GM12878 (cell line): ENCODE data around the gene TSPAN7. TPM values are rescaled to one million over a fixed set of nuclear protein-coding genes. Genes with fewer than 3 reads are reported as not detected.

Experiments
- CEBPZ ChIP-seq: fragments of 150-350 bp; IDR thresholded peaks from 2 replicates; pipeline ENCODE4 v1.6.1; 2016; ENCODE audit warnings: low read depth, low read length
- CTCF ChIP-seq, 3 experiments: IDR thresholded peaks in 2 of 3; conservative IDR thresholded peaks in 1 of 3; 2 replicates each; pipeline ENCODE4 v1.5.1; 2011; ENCODE audit warnings: low read depth in 3 of 3, low read length in 3 of 3, mild to moderate bottlenecking in 3 of 3, control low read depth in 2 of 3, moderate library complexity in 2 of 3, inconsistent platforms in 1 of 3, mixed read lengths in 1 of 3; ENCODE audit not compliant: control insufficient read depth in 2 of 3, insufficient read depth in 1 of 3; ENCODE audit errors: extremely low read depth in 1 of 3
- EED ChIP-seq: sonication (generic); IDR thresholded peaks from 2 replicates; pipeline ENCODE4 v1.6.1; 2016; ENCODE audit warnings: antibody characterized with exemption, low read depth
- IRF5 ChIP-seq: fragments of 450-650 bp; IDR thresholded peaks from 2 replicates; pipeline ENCODE4 v1.6.1; 2017; ENCODE audit warnings: borderline replicate concordance
- RUNX3 ChIP-seq: IDR thresholded peaks from 2 replicates; pipeline ENCODE4 v1.6.1; 2012; ENCODE audit warnings: low read length, inconsistent platforms
- SMAD5 ChIP-seq: IDR thresholded peaks from 2 replicates; pipeline ENCODE4 v1.6.1; 2016; ENCODE audit warnings: antibody characterized with exemption, low read depth
- WRNIP1 ChIP-seq: IDR thresholded peaks from 2 replicates; pipeline ENCODE4 v1.6.1; 2011; ENCODE audit warnings: low read depth, low read length, improper control_type of control experiment, borderline replicate concordance
- polyA plus RNA-seq, 11 experiments: library from polyadenylated mRNA; depleted of rRNA in 4 of 11; unstranded in 6 of 11; stranded (reverse) in 5 of 11; fragments of >200 nt; fragmentation: Nextera tagmentation in 4 of 11; fragmentation: Illumina TruSeq in 1 of 11; extraction: Ambion mirVana in 4 of 11; extraction: Trizol in 1 of 11; gene quantifications; 1 replicate in 1 of 11; 2 replicates in 10 of 11; pipeline versions ENCODE4 v1.2.1 to v1.2.3, GENCODE V29; 2011 to 2016; ENCODE audit warnings: inconsistent platforms in 2 of 11, missing spikeins in 2 of 11, low read depth in 1 of 11
- total RNA-seq, 4 experiments: library from RNA; depleted of rRNA in 3 of 4; stranded (reverse); fragments of >200 nt in 3 of 4; fragmentation: Illumina TruSeq in 1 of 4; extraction: Trizol in 1 of 4; gene quantifications; 2 replicates each; pipeline versions ENCODE4 v1.2.1 to v1.2.3, GENCODE V29; 2013 to 2021

Gene TSPAN7
- total and polyA plus RNA-seq, 10 of the 15 experiments (the other 5 are each of a cell fraction or from before 2014, with no cell fraction given): 0.04 to 0.77 (median 0.14) TPM; not detected in 4

GRCh38 chrX:38675856-38676255 is 114.5 kb downstream of the TSPAN7 start (continued):
- no peak for TF ChIP-seq CTCF (IDR thresholded peaks at IDR 0.05 in 2 of 3, conservative IDR thresholded peaks at IDR 0.05 in 1 of 3; ENCODE audit: control insufficient read depth in 2 of 3, extremely low read depth in 1 of 3, insufficient read depth in 1 of 3, low read depth in 3 of 3, low read length in 3 of 3)
- TF ChIP-seq EED: no peak
- no peak for TF ChIP-seq RUNX3
- no peak for TF ChIP-seq WRNIP1
- TF ChIP-seq IRF5: no peak
- TF ChIP-seq SMAD5: no peak
- no peak for TF ChIP-seq CEBPZ
